Smooth muscle cell (in vitro differentiated cells): Measurements from ENCODE around the gene INSL3. TPM values are rescaled to one million over a fixed set of nuclear protein-coding genes. Genes with fewer than 3 reads are reported as not detected.
A peak's percentile ranks its signal among the peaks of the same experiment; 100 is the strongest.

Experiments
- DNase-seq: peaks from one replicate; lab custom pipeline; 2025; ENCODE audit not compliant: unreplicated experiment; lab: John Stamatoyannopoulos, UW
- H2AFZ ChIP-seq: fragments of 200-600 bp; sonication (generic); 2 replicates; pipeline ENCODE4 v1.6.0; 2016; ENCODE audit warnings: antibody characterized with exemption, low read depth, mild to moderate bottlenecking
- H3F3A ChIP-seq: fragments of 200-600 bp; sonication (generic); 2 replicates; pipeline ENCODE4 v1.6.0; 2017; ENCODE audit warnings: antibody characterized with exemption, low read depth
- H3K27ac ChIP-seq: fragments of 200-600 bp; sonication (generic); 2 replicates; pipeline ENCODE4 v1.5.1; 2016; ENCODE audit warnings: low read depth, mild to moderate bottlenecking
- H3K27me3 ChIP-seq: fragments of 200-600 bp; sonication (generic); 2 replicates; pipeline ENCODE4 v1.6.1; 2016; ENCODE audit warnings: low read depth, mild to moderate bottlenecking
- H3K36me3 ChIP-seq: fragments of 200-600 bp; sonication (generic); 2 replicates; pipeline ENCODE4 v1.5.1; 2016; ENCODE audit warnings: low read depth
- H3K4me1 ChIP-seq: fragments of 200-600 bp; sonication (generic); 2 replicates; pipeline ENCODE4 v1.5.1; 2016; ENCODE audit warnings: low read depth
- H3K4me2 ChIP-seq: fragments of 200-600 bp; sonication (generic); 2 replicates; pipeline ENCODE4 v1.6.0; 2016; ENCODE audit warnings: mild to moderate bottlenecking
- H3K4me3 ChIP-seq: fragments of 200-600 bp; sonication (generic); 2 replicates; pipeline ENCODE4 v1.5.1; 2016; ENCODE audit warnings: mild to moderate bottlenecking
- H3K79me2 ChIP-seq: fragments of 200-600 bp; sonication (generic); 2 replicates; pipeline ENCODE4 v1.6.0; 2016; ENCODE audit warnings: low read depth, mild to moderate bottlenecking
- H3K9ac ChIP-seq: fragments of 200-600 bp; sonication (generic); 2 replicates; pipeline ENCODE4 v1.6.0; 2016; ENCODE audit warnings: low read depth
- H3K9me3 ChIP-seq: fragments of 200-600 bp; sonication (generic); replicated peaks from 2 replicates; pipeline ENCODE4 v1.5.1; 2016; ENCODE audit warnings: low read depth
- H4K20me1 ChIP-seq: fragments of 200-600 bp; sonication (generic); 2 replicates; pipeline ENCODE4 v1.6.0; 2016; ENCODE audit warnings: low read depth
- WGBS: methylation state at CpG from one replicate; pipeline ENCODE4 v1.1.7; 2016; ENCODE audit warnings: low lambda C conversion rate; 5-methylcytosine and 5-hydroxymethylcytosine counted together
- polyA plus RNA-seq: library from polyadenylated mRNA; unstranded; fragments of >200 nt; fragmentation: Nextera tagmentation; extraction: Ambion mirVana; gene quantifications from 2 replicates; pipeline ENCODE4 v1.2.1, GENCODE V29; 2016
- total RNA-seq: library from RNA; depleted of rRNA; stranded (reverse); fragments of >200 nt; gene quantifications from 2 replicates; pipeline ENCODE4 v1.2.3, GENCODE V29; 2014
- TF ChIP-seq, protein P1 (sequence below): fragments of 200-600 bp; sonication (generic); IDR thresholded peaks from 2 replicates; pipeline ENCODE4 v1.5.1; 2017; ENCODE audit warnings: borderline replicate concordance, mild to moderate bottlenecking, antibody characterized with exemption; ENCODE audit not compliant: insufficient read depth, poor library complexity, severe bottlenecking

The INSL3 gene
- total and polyA plus RNA-seq, 2 experiments from 2014 or later, result 0.80 to 1.1 TPM

DNA sequence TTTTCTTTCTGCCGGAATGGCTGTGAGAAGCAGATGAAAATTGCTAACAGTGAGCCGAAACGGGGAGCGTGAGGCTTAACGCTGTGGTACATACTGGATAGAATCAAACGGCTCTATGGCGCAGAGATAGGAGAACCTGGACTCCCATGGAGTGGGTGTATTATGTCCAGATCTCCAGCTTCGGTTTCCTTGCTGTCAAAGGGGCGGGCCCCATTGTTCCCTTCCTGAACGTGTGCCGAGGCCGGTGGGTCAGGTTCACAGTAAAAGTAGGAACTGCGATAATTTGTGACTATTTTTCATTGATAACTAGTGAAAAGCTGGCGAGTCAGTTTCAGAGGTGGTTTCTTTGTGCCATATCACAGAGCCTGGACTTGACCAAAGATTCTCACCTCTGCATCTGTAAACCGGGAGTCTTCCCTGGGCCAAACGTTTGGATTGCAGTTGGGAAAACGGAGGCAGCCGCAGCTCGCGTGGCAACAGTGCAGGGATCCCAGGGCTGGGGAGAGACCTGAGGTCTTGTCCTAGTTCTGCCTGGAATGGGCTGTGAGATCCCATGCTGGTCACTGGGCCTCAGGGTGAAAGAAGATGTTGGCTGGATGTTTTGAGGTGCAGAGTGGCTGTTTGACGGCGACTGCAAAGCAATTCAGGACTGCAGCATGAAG is 39.1 kb upstream of the INSL3 start:
- H3K4me1 ChIP-seq, result peaks cover 11% of the 10 kb centered on the region
- H3K27ac ChIP-seq, result peak overlapping the region; percentile 32
- H2AFZ ChIP-seq, result no peak overlapping the region
- TF ChIP-seq, protein P1, sequence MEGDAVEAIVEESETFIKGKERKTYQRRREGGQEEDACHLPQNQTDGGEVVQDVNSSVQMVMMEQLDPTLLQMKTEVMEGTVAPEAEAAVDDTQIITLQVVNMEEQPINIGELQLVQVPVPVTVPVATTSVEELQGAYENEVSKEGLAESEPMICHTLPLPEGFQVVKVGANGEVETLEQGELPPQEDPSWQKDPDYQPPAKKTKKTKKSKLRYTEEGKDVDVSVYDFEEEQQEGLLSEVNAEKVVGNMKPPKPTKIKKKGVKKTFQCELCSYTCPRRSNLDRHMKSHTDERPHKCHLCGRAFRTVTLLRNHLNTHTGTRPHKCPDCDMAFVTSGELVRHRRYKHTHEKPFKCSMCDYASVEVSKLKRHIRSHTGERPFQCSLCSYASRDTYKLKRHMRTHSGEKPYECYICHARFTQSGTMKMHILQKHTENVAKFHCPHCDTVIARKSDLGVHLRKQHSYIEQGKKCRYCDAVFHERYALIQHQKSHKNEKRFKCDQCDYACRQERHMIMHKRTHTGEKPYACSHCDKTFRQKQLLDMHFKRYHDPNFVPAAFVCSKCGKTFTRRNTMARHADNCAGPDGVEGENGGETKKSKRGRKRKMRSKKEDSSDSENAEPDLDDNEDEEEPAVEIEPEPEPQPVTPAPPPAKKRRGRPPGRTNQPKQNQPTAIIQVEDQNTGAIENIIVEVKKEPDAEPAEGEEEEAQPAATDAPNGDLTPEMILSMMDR, result no peak
- H3K9me3 ChIP-seq, result no peaks in the 10 kb centered on the region
- H3F3A ChIP-seq, result peaks cover 22% of the 10 kb centered on the region
- no peak for DNase-seq
- 2% methylated on average over 22 of the region's 22 CpGs for WGBS
- peaks cover 29% of the 10 kb centered on the region for H3K79me2 ChIP-seq
- no peaks in the 10 kb centered on the region for H3K36me3 ChIP-seq
- H3K27me3 ChIP-seq, result no peaks in the 10 kb centered on the region
- H3K9ac ChIP-seq, result peak overlapping the region; percentile 92
- peak overlapping the region; percentile 99 for H3K4me2 ChIP-seq
- H4K20me1 ChIP-seq, result peaks cover 54% of the 10 kb centered on the region
- peak overlapping the region; percentile 99 for H3K4me3 ChIP-seq

DNA sequence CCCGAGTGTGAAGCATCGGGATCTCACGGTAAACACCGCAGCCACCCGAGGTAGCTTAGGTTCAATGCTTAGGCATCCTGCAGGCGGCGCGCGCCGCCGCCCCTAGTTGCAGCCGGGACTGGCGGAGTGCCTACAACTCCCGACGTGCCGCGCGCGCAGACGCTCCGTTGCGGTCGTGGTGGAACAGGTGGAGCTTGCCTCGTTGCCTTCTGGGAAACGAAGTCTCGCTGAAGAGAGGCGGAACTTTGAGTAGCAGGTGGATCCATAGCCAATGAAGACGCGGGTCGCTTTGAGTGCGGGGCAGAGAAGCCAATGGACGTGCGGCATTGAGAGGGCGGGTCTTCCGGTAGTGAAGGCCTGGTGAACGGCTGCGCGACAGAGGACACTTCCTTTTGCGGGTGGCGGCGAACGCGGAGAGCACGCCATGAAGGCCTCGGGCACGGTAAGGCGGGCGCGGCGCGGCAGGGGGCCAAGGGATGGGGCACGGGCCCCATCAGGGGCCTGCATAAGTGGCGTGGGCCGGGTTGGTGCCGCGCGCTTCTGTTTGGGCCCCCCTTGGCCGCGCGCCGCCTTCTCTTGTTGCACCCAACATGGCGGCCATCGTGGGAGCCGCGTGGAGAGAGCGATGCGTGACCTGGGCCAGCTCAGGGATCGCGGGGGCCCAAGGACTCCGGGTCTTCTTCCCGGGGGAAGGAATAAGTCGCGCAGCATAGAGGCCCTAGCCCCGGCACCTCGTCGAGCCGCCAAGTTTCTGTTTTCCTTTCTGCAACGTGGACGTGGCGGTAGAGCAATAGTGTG is 38.4 kb upstream of the INSL3 start, which contains the start of gene RPL18A:
RPL18A (plus strand) TSS at position 378 of the 798 bp plus-strand sequence; CDS start at position 425, 47 bp downstream.
- Histone ChIP-seq H3K9me3 (no peaks in the 10 kb centered on the region), H3K4me1 (peaks cover 11% of the 10 kb centered on the region), H3K27ac (peak within 1 kb of the TSS; percentile 32), H3K79me2 (peaks cover 29% of the 10 kb centered on the region), H3K27me3 (no peaks in the 10 kb centered on the region), H3K36me3 (no peaks in the 10 kb centered on the region), H3K4me3 (peak within 1 kb of the TSS; percentile 99), H3K9ac (peak within 1 kb of the TSS; percentile 92), H3K4me2 (peak within 1 kb of the TSS; percentile 99), H4K20me1 (peaks cover 49% of the 10 kb centered on the region), H3F3A (peaks cover 15% of the 10 kb centered on the region), H2AFZ (peak within 1 kb of the TSS; percentile 98)
- peak; percentile 90 for DNase-seq
- under 1% methylated on average over 74 of the region's 80 CpGs for WGBS
- TF ChIP-seq, protein P1, result peak; percentile 59

DNA sequence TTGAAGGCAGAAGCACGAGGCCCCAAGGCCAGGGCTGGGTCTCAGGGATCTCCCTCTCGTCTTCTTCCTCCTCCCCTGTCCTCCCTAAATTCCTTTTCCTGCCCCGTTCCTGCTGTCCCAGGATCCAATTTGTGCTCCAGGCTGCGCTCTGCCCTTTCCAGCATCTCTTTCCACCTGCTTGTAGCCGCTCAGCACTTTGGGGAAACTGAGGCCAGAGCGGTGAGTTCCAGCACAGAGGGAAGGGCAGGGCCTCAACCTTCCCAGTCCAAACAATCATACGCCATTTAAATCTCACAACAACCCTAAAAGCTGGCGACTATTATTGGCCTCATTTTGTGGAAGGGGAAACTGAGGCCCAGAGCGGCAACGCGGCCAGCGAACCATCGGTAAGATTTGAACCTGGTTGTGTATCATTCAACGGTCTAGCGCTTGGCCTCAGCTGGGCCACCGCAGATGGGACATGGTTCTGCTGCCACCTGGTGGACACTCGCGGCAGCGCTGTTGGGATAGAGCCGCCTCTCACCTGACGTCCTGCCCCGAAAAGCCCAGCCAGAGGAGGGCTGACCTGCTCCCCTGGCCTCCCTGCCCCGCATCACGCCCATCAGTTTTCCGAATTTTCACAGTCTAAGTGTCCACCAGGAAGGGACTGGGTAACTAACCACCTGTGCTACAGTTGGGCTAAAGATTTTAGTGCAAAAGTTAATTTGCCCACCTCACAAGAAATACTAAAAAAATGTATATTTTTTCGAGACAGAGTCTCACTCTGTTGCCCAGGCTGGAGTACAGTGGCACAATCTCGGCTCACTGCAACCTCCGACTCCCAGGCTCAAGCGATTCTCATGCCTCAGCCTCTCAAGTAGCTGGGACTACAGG is 34.2 kb upstream of the INSL3 start:
- no peak overlapping the region for H3K4me2 ChIP-seq
- peaks cover 8% of the 10 kb centered on the region for H3K79me2 ChIP-seq
- no peaks in the 10 kb centered on the region for H3F3A ChIP-seq
- H3K4me1 ChIP-seq, result peaks cover under 1% of the 10 kb centered on the region
- H2AFZ ChIP-seq, result no peak overlapping the region
- no peaks in the 10 kb centered on the region for H3K27me3 ChIP-seq
- no peaks in the 10 kb centered on the region for H3K9me3 ChIP-seq
- DNase-seq, result peak; percentile 67
- TF ChIP-seq, protein P1, result peak; percentile 93
- peaks cover 7% of the 10 kb centered on the region for H4K20me1 ChIP-seq
- WGBS, result 23% methylated on average over 29 of the region's 29 CpGs
- H3K4me3 ChIP-seq, result no peak overlapping the region
- H3K27ac ChIP-seq, result no peak overlapping the region
- H3K9ac ChIP-seq, result no peak overlapping the region
- no peaks in the 10 kb centered on the region for H3K36me3 ChIP-seq
